Mucosa of descending colon (tissue), 3 donors: ENCODE measurements around the gene UMPS. TPM values are rescaled to one million over a fixed set of nuclear protein-coding genes. Genes with fewer than 3 reads are reported as not detected.
A peak's percentile ranks its signal among the peaks of the same experiment; 100 is the strongest.
"Not testable (repeated sequence)": the region's sequence is repeated elsewhere in the genome, so short reads cannot be mapped to it uniquely, and the experiment has no call there.

Source experiments
- ATAC-seq: fragments of 200-7000 bp; cut with Tn5 transposase; one replicate; pipeline ENCODE4 v1.9.1; 2020; ENCODE audit warnings: mild to moderate bottlenecking, moderate library complexity
- DNase-seq, 3 donors: peaks; one replicate each; pipeline ENCODE4 v3.0.0-alpha.2; 2020
- H3K36me3 ChIP-seq: fragments of 200-600 bp; one replicate; pipeline ENCODE4 v1.8.0; 2021; ENCODE audit warnings: low read depth, mild to moderate bottlenecking
- H3K4me1 ChIP-seq: fragments of 200-600 bp; one replicate; pipeline ENCODE4 v1.8.0; 2021; ENCODE audit warnings: low read depth, mild to moderate bottlenecking
- H3K4me3 ChIP-seq: fragments of 200-600 bp; one replicate; pipeline ENCODE4 v1.8.0; 2021; ENCODE audit warnings: mild to moderate bottlenecking
- H3K9me3 ChIP-seq: fragments of 200-600 bp; one replicate; pipeline ENCODE4 v1.8.0; 2021; ENCODE audit warnings: mild to moderate bottlenecking
- intact Hi-C, 2 donors: fragments of 100-400 bp; cut with DNase I in 1 of 2; cut with micrococcal nuclease in 1 of 2; formaldehyde crosslinking; loops; one replicate each; pipeline versions ENCODE4 v1.11.0 to v1.11.1; 2022; cut with DNase I, micrococcal nuclease
- total RNA-seq, 3 donors: library from RNA; stranded (reverse); fragmentation: NEBNext Ultra II Directional in 2 of 3; extraction: Animal tissue kit (Norgen Biotek cat#: 25700) in 2 of 3; gene quantifications; one replicate each; pipeline versions ENCODE4 v1.2.1 to v1.2.4, GENCODE V29; 2021 to 2023
- TF ChIP-seq, protein P1 (sequence below): fragments of 200-600 bp; IDR thresholded peaks from one replicate; pipeline ENCODE4 v1.8.0; 2022; ENCODE audit warnings: antibody characterized with exemption, mild to moderate bottlenecking
- donor health status: DM: no; HTN: no; CAD: no; lungs with moderate emphysema.
- donor health status: DM: no; HTN: no; CAD: no.
- donor health status: DM: no; HTN: yes; CAD: no.

UMPS gene
- total RNA-seq, 3 donors from 2014 or later = 22.6 to 25.7 (median 23.6) TPM

DNA sequence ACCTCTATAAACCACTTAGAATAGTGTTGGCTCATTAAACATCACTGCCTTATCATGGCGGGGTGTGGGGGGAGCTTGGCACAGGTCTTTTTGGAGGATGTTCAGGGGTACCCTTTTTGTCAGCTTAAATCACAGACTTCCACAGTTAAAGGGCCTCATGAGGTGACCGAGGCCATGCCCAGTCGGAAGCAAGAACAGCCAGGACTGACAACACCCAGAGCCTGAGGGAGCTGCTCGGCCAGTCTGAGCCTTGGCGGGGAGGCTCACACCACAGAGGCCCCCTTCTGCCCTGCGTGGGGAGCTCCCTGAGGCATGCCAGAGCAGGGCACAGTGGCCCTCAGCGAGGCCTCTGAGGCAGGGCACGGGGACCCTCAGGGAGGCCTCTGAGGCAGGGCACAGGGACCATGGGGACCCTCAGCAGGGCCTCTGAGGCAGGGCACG lies 49.5 kb downstream of the UMPS start:
- Histone ChIP-seq H3K9me3 (no peaks in the 10 kb centered on the region), H3K4me1 (peaks cover 8% of the 10 kb centered on the region), H3K36me3 (no peaks in the 10 kb centered on the region), H3K4me3 (no peak overlapping the region)
- TF ChIP-seq, protein P1, sequence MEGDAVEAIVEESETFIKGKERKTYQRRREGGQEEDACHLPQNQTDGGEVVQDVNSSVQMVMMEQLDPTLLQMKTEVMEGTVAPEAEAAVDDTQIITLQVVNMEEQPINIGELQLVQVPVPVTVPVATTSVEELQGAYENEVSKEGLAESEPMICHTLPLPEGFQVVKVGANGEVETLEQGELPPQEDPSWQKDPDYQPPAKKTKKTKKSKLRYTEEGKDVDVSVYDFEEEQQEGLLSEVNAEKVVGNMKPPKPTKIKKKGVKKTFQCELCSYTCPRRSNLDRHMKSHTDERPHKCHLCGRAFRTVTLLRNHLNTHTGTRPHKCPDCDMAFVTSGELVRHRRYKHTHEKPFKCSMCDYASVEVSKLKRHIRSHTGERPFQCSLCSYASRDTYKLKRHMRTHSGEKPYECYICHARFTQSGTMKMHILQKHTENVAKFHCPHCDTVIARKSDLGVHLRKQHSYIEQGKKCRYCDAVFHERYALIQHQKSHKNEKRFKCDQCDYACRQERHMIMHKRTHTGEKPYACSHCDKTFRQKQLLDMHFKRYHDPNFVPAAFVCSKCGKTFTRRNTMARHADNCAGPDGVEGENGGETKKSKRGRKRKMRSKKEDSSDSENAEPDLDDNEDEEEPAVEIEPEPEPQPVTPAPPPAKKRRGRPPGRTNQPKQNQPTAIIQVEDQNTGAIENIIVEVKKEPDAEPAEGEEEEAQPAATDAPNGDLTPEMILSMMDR = no peak
- DNase-seq = no peak
- intact Hi-C loops = no loop called here
- ATAC-seq = no peak

DNA sequence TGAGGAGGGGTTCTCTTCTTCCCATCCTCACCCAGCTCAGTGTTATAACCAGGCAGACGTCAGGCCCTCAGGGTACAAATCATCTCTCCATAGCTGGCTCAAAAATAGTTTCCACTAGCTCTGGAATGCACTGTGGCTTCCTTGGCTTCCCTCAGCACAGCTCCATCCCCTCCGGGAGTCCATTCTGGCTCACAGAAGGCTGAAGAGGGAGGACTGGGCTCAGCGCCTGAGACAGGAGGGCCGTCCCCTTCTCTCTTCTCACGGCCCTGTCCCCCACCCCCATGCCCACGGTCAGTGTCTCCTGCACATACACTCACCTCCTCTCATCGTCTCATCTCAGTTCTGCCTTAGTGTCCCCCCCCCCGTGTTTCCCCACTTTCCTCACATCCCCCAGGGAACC lies 50.1 kb downstream of the UMPS start:
- peak; percentile 40 for ATAC-seq
- H3K4me3 ChIP-seq = no peak overlapping the region
- intact Hi-C loops = no loop called here
- H3K36me3 ChIP-seq = no peaks in the 10 kb centered on the region
- peaks cover 8% of the 10 kb centered on the region for H3K4me1 ChIP-seq
- TF ChIP-seq, protein P1 = no peak
- H3K9me3 ChIP-seq = no peaks in the 10 kb centered on the region
- peak in 2 of 3 donors; percentile 34 to 44 for DNase-seq

DNA sequence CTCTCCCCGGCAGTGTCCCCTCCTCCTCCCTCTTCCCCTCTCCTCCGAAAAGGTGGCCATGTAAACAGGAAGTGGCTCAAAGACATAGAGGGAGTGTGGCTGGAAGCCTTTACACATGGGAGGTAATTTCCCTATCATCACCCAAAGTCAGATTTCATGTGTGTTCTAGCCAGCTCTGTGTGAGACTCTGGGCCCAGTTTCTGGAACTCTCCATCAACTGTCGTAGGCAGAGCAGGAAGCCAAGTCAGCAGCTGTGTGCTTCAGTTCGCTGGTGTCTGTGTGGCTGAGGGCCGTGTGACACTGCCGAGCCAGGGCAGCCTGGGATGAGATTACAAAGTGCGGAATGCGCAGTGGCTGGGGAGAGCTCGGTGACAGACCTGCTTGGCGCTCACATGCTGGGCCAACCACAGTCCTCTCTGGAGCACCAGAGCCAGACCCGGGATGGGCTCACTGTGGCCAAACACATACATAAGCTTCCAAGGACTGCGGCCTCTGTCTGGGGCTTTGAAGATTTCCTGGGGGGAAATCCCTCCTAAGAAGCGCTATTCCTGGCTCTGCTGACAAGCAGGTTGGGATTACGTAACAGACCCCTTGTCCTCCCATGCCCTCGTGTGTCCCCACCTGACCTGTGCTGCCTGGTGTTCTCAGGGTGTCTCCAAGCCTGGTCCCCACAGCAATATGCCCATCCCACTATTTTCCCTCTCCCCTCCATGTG lies 50.7 kb downstream of the UMPS start:
- intact Hi-C loops = no loop called here
- peak; percentile 26 for ATAC-seq
- Histone ChIP-seq H3K9me3 (no peaks in the 10 kb centered on the region), H3K4me1 (peaks cover 8% of the 10 kb centered on the region), H3K36me3 (no peaks in the 10 kb centered on the region), H3K4me3 (no peak overlapping the region)
- TF ChIP-seq, protein P1 = no peak
- peak; percentile 49 to 65 (median 51) for DNase-seq

DNA sequence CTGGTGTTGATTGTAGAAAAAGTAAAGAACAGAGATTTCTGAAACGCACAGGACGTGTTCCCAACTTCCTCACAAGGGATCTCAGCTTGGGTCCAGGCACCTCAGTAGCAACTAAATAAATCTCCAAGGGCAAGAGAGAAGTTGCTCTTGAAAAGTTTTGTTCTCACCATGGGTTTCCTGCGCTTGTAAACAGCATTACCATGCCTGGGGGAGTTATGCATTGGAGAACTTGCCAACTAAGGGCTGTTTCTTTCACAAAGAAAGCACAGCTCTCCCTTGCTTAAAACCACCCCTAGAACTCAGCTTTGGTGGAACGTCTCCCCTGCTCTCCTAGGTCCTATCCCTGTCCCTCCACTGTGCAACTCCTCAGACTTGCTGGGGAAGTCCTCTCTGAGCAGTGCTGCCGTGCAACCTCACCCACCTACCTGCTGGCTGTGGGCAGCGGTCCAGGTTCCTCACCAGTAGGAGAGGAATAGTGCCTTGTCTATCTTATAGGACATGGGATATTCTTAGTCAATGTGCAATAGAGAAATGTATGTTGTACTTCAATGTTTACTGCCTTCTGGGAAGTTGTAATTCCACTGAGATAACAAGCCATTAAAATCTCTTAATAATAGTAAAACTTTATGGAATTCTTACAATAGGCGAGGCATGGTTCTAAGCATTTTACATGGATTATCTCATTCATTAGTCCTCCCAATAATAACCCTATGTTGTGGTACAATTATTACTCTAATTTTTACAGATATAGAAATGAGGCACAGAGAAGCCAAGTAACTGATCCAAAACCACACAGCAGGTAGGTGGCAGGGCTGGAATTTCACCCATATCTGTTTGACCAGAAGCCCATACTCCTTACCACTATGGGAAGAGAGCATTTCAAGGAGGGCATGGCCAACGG lies 51.5 kb downstream of the UMPS start:
- TF ChIP-seq, protein P1 = no peak
- Histone ChIP-seq H3K4me1 (peaks cover 10% of the 10 kb centered on the region), H3K36me3 (no peaks in the 10 kb centered on the region), H3K9me3 (no peaks in the 10 kb centered on the region), H3K4me3 (no peak overlapping the region)
- DNase-seq (peak in 2 of 3 donors; percentile 31 to 54), ATAC-seq (peak; percentile 34)
- intact Hi-C loops = no loop called here

DNA sequence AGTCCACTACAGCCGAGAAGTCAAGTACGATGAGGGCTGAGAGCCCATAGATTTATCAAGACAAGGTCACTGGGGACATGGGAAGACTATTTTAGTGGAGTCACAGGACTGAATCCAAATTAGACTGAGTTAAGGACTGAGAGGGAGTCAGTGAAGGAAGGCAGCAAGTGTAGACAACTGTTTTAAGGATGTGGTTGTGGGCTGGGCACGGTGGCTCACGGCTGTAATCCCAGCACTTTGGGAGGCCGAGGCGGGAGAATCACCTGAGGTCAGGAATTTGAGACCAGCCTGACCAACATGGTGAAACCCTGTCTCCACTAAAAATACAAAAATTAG lies 52.1 kb downstream of the UMPS start:
- H3K9me3 ChIP-seq, intact Hi-C loops, DNase-seq, ATAC-seq, H3K36me3 ChIP-seq, H3K4me3 ChIP-seq: not testable (repeated sequence)
- H3K4me1 ChIP-seq = peaks cover 15% of the 10 kb centered on the region

DNA sequence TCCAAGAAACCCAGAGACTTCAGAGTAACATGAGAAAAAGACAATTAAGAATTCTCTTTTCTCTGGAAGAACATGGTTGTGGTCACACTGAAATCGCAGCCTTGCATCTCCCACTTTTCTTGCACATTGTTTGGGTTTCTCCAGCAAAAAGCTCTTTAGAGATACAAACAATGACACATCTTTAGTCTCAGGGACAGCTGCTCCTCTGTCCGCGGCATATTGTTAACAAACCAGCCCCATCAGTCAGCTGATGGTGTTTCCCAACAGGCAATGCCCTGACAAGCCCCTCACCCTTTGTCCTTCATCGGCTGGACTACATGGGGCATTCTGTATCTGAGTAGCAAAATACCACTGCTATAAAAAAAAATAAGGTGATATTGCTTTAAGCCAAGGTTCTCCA lies 53.4 kb downstream of the UMPS start:
- intact Hi-C loops = no loop called here
- ATAC-seq (no peak), DNase-seq (no peak)
- Histone ChIP-seq H3K4me3 (no peak overlapping the region), H3K4me1 (peaks cover 15% of the 10 kb centered on the region), H3K36me3 (no peaks in the 10 kb centered on the region), H3K9me3 (no peaks in the 10 kb centered on the region)
- TF ChIP-seq, protein P1 = no peak
